GM08714 (cell line): ENCODE data around the gene IRF1.

Experiments
- H3K4me3 ChIP-seq: fragments of 200-500 bp; sonication (Bioruptor generic); 2 replicates; pipeline ENCODE4 v1.5.1; 2014; ENCODE audit warnings: mild to moderate bottlenecking, low read length, inconsistent platforms
- ZNF274 ChIP-seq: IDR thresholded peaks from 2 replicates; pipeline ENCODE4 v1.6.1; 2012; ENCODE audit warnings: mild to moderate bottlenecking, low read depth, low read length

The IRF1 gene

GRCh38 chr5:132469380-132470009 is 21.1 kb downstream of the IRF1 start:
- H3K4me3 ChIP-seq: no peak overlapping the region
- TF ChIP-seq ZNF274: no peak

- no peak for TF ChIP-seq ZNF274
- no peak overlapping the region for H3K4me3 ChIP-seq
Measured at GRCh38 chr5:132468656-132469379, 21.8 kb downstream of the IRF1 start.

- peak overlapping the region; percentile 29; the same call in 1 of the 2 replicates for H3K4me3 ChIP-seq
- no peak for TF ChIP-seq ZNF274
Measured at GRCh38 chr5:132467287-132467984, 23.1 kb downstream of the IRF1 start.

GRCh38 chr5:132466433-132467286 is 23.9 kb downstream of the IRF1 start:
- TF ChIP-seq ZNF274: no peak
- H3K4me3 ChIP-seq: peak overlapping the region; percentile 29; the same call in 1 of the 2 replicates

- no peak for TF ChIP-seq ZNF274
- H3K4me3 ChIP-seq: no peak overlapping the region; the same call in 1 of the 2 replicates
Measured at GRCh38 chr5:132465059-132465707, 25.4 kb downstream of the IRF1 start.

GRCh38 chr5:132464156-132464939 is 26.2 kb downstream of the IRF1 start:
- no peak overlapping the region; the same call in 1 of the 2 replicates for H3K4me3 ChIP-seq
- no peak for TF ChIP-seq ZNF274

- H3K4me3 ChIP-seq: no peak overlapping the region
- TF ChIP-seq ZNF274: no peak
Measured at GRCh38 chr5:132463811-132464155, 26.8 kb downstream of the IRF1 start.

- H3K4me3 ChIP-seq: no peak overlapping the region
- TF ChIP-seq ZNF274: no peak
Measured at GRCh38 chr5:132462856-132463745, 27.5 kb downstream of the IRF1 start.

- TF ChIP-seq ZNF274: no peak
- no peak overlapping the region for H3K4me3 ChIP-seq
Measured at GRCh38 chr5:132462333-132462732, 28.2 kb downstream of the IRF1 start.

- no peak for TF ChIP-seq ZNF274
- H3K4me3 ChIP-seq: no peak overlapping the region
Measured at GRCh38 chr5:132461569-132462070, 29.0 kb downstream of the IRF1 start.

- no peak overlapping the region for H3K4me3 ChIP-seq
- no peak for TF ChIP-seq ZNF274
Measured at GRCh38 chr5:132460846-132461568, 29.6 kb downstream of the IRF1 start.
